Head of caudate nucleus (tissue), 42 donors: ENCODE results near the gene PLIN3.
"Not testable (repeated sequence)": the region's sequence is repeated elsewhere in the genome, so short reads cannot be mapped to it uniquely, and the experiment has no call there.

Source experiments
- DNase-seq, 42 donors: peaks; one replicate each; pipeline versions ENCODE4 v3.0.0 to v3.0.0-alpha.2; 2020 to 2021; ENCODE audit warnings: mixed read lengths in 7 of 42
- intact Hi-C: fragments of 100-400 bp; cut with DNase I; formaldehyde crosslinking; loops from one replicate; pipeline ENCODE4 v1.15.0; 2022

Gene PLIN3

GRCh38 chr19:4794971-4795370 lies 72.5 kb downstream of the PLIN3 start:
- DNase-seq, result no peak
- intact Hi-C loops, result no loop called here

GRCh38 chr19:4793278-4793677 lies 74.2 kb downstream of the PLIN3 start:
- DNase-seq, intact Hi-C loops: not testable (repeated sequence)

GRCh38 chr19:4792866-4793195 lies 74.6 kb downstream of the PLIN3 start:
- DNase-seq, intact Hi-C loops: not testable (repeated sequence)

- intact Hi-C loops, DNase-seq: not testable (repeated sequence)
These were observed 75.2 kb downstream of the PLIN3 start for GRCh38 chr19:4792019-4792865.

GRCh38 chr19:4791183-4792018 lies 76.1 kb downstream of the PLIN3 start, which contains the start of gene FEM1A:
Gene FEM1A (plus strand): TSS chr19:4791734. CDS start chr19:4791855, 121 bp downstream.
- intact Hi-C loops, result loop anchor here (2.0 kb wide), 1 partner anchor 67 kb away; no protein-coding TSS in a partner anchor

More at GRCh38 chr19:4791183-4792018, 76.1 kb downstream of the PLIN3 start, which contains the start of gene FEM1A:
- peak; percentile 99 to 100 (median 100) for DNase-seq
